ENCODE data around the gene PARD3B.

- TF ChIP-seq CTCF (IDR thresholded peaks at IDR 0.05; ENCODE audit: low read depth, low read length, poor library complexity, severe bottlenecking) (no peak), EZH2phosphoT487 (IDR thresholded peaks at IDR 0.05; ENCODE audit: borderline replicate concordance, low read length) (no peak)
These were observed 70.2 kb downstream of the PARD3B start for GRCh38 chr2:204615456-204615855.
